ENCODE measurements around the gene OLIG2.

DNA sequence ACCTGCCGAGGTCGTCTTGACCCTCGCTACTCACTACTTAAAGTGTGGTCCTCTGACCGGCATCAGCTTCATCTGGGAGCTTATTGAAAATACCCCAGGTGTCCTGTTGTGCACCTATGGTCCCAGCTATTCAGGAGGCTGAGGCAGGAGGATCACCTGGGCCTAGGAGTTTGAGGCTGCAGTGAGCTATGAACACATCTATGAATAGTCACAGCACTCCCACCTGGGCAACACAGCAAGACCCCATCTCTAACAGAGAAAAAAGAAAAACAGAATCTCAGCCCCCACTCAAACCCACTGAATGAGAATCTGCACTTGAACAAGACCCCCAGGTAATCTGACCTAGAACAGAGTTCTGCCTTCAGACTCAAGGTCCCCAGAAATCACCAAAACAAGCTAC is 35.5 kb downstream of the OLIG2 start:
- TF ChIP-seq, protein P1, sequence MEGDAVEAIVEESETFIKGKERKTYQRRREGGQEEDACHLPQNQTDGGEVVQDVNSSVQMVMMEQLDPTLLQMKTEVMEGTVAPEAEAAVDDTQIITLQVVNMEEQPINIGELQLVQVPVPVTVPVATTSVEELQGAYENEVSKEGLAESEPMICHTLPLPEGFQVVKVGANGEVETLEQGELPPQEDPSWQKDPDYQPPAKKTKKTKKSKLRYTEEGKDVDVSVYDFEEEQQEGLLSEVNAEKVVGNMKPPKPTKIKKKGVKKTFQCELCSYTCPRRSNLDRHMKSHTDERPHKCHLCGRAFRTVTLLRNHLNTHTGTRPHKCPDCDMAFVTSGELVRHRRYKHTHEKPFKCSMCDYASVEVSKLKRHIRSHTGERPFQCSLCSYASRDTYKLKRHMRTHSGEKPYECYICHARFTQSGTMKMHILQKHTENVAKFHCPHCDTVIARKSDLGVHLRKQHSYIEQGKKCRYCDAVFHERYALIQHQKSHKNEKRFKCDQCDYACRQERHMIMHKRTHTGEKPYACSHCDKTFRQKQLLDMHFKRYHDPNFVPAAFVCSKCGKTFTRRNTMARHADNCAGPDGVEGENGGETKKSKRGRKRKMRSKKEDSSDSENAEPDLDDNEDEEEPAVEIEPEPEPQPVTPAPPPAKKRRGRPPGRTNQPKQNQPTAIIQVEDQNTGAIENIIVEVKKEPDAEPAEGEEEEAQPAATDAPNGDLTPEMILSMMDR (IDR thresholded peaks at IDR 0.05), result no peak
- TF ChIP-seq YY1 (IDR thresholded peaks at IDR 0.05; ENCODE audit: low read depth) (no peak), SMC3 (IDR thresholded peaks at IDR 0.05; ENCODE audit: low read depth, low read length) (no peak)
- TF ChIP-seq, protein P2, sequence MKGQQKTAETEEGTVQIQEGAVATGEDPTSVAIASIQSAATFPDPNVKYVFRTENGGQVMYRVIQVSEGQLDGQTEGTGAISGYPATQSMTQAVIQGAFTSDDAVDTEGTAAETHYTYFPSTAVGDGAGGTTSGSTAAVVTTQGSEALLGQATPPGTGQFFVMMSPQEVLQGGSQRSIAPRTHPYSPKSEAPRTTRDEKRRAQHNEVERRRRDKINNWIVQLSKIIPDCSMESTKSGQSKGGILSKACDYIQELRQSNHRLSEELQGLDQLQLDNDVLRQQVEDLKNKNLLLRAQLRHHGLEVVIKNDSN (IDR thresholded peaks at IDR 0.05; ENCODE audit: borderline replicate concordance, low read depth), result no peak

Data from SK-N-SH (cell line).